GM21381 (cell line): Measurements from ENCODE around the gene WARS2.
"Not testable (repeated sequence)": the region's sequence is repeated elsewhere in the genome, so short reads cannot be mapped to it uniquely, and the experiment has no call there.

ENCODE experiments used
- ATAC-seq: cut with Tn5 transposase; IDR thresholded peaks from one replicate; pipeline ENCODE4 v1.9.1; 2021; ENCODE audit warnings: mild to moderate bottlenecking, moderate library complexity; ENCODE audit not compliant: unreplicated experiment

WARS2 gene

GRCh38 chr1:119140177-119141019 is at the start of gene WARS2:
Gene WARS2, minus strand, starts transcription at chr1:119140653. Its CDS starts 9 bp downstream, at chr1:119140644.
- peak; percentile 93 for ATAC-seq

DNA sequence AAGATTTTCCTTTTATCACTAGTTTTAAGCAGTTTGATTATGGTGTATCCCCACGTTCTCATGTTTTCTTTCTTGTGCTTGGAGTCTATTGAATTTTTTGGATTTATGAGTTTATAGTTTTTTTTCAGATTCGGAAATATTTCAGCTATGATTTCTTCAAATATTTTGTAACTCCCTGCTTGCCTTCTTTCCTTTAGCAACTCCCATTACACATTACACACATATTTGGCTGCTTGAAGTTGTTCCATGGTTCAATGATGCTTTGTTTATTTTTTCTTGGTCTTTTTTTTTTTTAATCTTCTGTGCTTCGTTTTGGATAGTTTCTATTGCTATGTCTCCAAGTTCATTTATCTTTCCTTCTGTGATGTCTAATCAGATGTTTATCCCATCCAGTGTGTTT is 48.5 kb upstream of the WARS2 start:
- no peak for ATAC-seq

GRCh38 chr1:119187416-119187815 is 47.0 kb upstream of the WARS2 start:
- ATAC-seq = no peak

GRCh38 chr1:119186471-119186870 is 46.0 kb upstream of the WARS2 start:
- no peak for ATAC-seq

GRCh38 chr1:119184972-119185371 is 44.5 kb upstream of the WARS2 start:
- ATAC-seq = no peak

- no peak for ATAC-seq
These were observed 40.8 kb upstream of the WARS2 start for GRCh38 chr1:119181218-119181617.

DNA sequence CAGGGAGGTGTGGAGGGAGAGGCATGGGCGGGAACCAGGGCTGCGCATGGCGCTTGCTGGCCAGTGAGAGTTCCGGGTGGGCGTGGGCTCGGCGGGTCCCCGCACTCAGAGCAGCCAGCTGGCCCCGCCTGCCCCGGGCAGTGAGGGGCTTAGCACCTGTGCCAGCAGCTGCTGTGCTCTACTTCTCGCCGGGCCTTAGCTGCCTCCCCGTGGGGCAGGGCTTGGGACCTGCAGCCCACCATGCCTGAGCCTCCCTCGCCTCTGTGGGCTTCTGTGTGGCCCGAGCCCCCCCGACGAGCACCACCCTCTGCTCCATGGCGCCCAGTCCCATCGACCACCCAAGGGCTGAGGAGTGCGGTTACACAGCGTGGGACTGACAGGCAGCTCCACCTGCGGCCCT is 38.6 kb upstream of the WARS2 start:
- no peak for ATAC-seq

DNA sequence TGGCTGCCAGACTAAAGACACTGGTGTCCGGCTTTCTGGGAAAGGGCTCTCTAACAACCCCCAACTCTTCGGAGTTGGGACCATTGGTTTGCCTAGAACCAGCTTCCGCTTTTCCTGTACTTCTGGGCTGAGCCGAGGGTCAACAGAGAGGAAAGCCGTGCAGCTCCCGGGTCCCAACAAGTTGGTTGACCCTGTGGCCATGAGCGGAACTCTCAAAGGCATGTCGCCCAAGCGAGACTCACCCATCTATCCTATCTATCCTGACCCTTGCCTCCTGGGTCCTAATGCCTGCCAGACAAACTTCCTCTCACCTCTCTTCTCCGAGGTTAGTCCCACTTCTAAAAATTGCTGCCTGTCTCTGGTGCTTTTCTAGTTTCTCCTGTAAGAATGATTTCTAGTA is 32.5 kb upstream of the WARS2 start:
- not testable (repeated sequence) for ATAC-seq

GRCh38 chr1:119171381-119172010 is 31.0 kb upstream of the WARS2 start:
- ATAC-seq = not testable (repeated sequence)

- no peak for ATAC-seq
These were observed 22.9 kb upstream of the WARS2 start for GRCh38 chr1:119163396-119163795.

GRCh38 chr1:119160866-119161265 is 20.4 kb upstream of the WARS2 start:
- ATAC-seq = no peak

- no peak for ATAC-seq
These were observed 20.0 kb upstream of the WARS2 start for GRCh38 chr1:119160409-119160808.

DNA sequence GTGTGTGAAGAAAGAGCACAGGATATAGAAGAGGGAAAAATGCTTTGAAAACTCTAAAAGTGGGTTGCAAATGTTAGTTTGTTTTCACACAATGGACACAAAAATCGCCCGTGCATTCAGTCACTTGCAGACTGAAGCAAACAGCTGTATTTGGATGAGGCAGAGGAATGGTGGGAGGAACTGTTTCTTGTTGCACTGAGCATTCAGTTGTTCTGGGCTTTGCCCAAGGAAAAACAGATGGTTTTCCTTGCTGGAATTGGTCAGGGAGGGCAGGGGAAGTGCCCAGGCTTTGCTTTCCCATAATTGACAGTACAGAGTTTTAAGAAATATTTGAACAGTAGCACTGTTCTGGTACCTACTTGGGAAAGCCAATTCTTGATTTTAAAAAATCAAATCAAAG is 19.5 kb upstream of the WARS2 start:
- ATAC-seq = no peak

DNA sequence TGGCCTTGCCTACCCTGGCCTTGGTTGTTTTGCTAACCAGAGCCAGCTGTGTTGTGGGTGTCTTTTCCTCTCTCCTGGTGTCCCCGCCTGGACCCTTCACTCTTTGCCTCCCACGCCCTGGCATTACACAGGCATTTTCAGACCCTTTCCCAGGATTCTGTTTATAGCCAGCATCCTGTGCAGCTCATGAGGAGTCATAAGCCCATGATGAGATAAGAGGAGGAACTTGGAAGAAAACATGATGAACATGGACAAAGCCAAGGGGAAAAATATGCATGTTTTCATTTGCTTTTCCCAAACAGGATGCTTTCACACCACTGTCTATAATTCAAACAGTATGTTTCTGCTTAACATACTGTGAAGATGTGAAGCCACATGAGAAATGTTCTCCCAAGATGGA is 18.7 kb upstream of the WARS2 start:
- ATAC-seq = no peak

- ATAC-seq = not testable (repeated sequence)
These were observed 16.3 kb upstream of the WARS2 start for GRCh38 chr1:119156761-119157160.

- ATAC-seq = not testable (repeated sequence)
These were observed 14.6 kb upstream of the WARS2 start for GRCh38 chr1:119155069-119155468.

- no peak for ATAC-seq
These were observed 9.7 kb upstream of the WARS2 start for GRCh38 chr1:119150150-119150549.

- no peak for ATAC-seq
These were observed 7.2 kb upstream of the WARS2 start for GRCh38 chr1:119147661-119148090.

- no peak for ATAC-seq
These were observed 6.0 kb upstream of the WARS2 start for GRCh38 chr1:119146466-119146865.

- no peak for ATAC-seq
These were observed 4.4 kb upstream of the WARS2 start for GRCh38 chr1:119144813-119145212.

DNA sequence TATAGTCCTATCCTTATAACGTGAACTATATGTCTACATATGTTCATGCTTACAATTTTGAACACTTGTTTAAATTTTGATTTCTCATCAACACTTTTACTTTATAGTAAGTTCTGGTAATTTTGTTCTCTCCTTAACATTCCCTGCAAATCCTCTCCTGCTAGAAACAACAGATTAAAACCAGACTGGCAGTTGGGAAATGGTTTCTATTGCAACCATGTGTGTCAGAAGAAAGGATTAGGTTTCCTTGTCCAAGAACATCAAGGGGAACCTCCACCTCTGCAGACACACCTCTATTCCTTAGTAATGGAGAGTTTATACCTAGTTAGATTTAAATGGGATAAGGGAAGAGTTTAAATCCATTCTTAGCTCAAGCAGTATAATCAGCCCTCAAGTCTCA is 3.3 kb upstream of the WARS2 start:
- no peak for ATAC-seq

GRCh38 chr1:119141660-119142059 is 1.2 kb upstream of the WARS2 start:
- no peak for ATAC-seq
